ENCODE data around the gene DGKE.
A peak's percentile ranks its signal among the peaks of the same experiment; 100 is the strongest.

Gene DGKE

DNA sequence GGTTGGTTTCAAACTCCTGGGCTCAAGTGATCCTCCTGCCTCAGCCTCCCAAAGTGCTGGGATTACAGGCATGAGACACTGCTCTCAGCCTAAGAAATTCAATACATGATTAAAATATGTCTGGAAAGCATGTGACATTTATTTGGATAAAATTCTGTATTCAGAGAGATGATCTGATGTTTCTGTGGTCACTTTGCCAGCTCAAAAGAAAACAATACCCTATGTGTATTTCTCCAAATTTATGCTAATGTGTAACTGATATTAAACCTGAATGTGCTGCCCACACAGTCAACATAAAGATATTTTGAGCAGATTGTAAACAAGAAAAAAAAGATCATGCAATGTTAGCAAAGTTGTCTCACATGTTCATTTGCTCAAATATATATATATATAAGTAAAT, 16.9 kb upstream of the DGKE start:
- no peak for DNase-seq

- DNase-seq, result no peak
Observed at GRCh38 chr17:56819030-56819429, 14.9 kb upstream of the DGKE start.

DNA sequence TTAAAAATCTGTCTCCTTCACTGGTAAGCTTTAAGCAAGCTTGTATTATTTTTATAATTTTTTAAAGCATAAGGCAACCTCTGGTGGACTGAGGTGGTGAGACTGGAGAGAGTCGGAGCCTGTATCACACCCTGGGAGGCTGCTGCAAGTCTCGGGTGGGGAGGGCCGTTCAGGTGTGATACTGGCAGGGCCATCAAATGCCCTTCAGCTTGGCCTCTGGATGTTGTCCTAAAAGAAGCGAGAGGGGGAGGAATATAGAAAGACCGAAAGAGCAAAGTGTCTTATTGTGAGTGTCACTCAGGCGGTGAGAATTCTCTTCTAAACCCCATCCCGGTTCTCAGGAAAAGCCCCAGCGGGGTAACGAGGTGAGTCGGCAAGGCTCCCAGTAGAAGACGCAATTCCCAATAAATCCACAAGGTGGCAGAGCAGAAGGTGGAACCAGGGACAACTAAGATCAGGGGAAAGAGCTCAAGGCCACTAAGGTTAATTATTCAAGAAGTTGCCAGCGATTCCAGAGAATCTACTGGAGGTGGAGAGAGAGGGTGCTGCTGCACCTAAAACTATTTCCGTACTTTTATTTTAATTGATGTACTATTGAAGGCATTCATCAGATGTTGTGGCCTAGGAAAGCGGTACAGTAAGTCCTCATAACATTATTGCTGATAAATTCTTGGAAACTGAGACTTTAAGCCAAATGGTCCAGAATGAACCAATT, 14.4 kb upstream of the DGKE start:
- peak; percentile 44 for DNase-seq

GRCh38 chr17:56820207-56820606, 13.7 kb upstream of the DGKE start:
- no peak for DNase-seq

DNA sequence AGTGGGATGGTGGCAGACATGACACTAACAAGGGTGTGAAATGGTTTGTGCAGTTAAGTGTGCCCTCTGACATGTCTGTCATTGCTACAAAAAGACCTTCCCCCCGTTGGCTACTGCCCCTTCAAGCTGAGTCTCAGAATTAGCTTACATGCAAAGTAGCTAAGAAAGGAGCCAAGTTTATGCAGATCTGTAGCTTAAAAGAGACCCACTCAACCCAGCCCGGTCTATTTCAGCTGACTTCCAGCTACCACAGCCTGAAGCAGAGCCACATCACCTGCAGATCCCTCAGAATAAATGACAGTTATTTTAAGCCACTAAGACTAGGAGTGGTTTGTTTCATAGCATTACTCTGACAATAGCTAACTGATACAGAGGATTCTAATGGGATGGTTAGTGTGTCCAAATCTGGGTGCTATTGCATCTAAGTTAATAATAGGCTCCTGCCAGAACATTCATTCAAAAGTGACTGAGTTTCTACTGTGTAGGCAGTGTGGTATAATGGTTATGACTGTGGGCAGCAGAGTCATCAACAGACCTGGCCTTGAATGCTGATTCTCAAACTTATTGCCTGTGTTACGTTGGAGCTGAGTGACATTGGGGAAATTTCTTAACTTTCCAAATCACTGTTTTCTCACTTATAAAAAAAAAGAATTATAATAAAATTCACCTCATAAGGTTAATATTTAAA, 12.0 kb upstream of the DGKE start:
- DNase-seq, result no peak

DNA sequence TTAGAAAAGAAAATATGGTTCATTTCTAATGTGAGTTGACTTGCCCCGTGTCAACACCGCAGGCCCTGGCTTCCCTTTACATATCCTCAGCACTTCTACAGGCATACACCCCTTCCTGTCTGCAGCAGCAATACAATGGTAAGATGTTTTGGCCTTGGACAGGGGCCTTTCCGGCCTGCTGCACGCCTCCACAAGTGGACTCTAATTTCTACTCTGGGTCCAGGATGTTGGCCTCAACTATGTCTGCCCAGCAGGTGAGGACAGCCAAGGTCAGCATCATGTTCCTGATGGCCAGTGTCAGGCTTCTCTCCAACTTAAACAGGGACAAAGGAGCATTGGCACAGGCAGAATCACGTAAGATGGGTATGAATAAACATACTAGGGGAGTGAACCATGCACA, 11.2 kb upstream of the DGKE start:
- no peak for DNase-seq

DNA sequence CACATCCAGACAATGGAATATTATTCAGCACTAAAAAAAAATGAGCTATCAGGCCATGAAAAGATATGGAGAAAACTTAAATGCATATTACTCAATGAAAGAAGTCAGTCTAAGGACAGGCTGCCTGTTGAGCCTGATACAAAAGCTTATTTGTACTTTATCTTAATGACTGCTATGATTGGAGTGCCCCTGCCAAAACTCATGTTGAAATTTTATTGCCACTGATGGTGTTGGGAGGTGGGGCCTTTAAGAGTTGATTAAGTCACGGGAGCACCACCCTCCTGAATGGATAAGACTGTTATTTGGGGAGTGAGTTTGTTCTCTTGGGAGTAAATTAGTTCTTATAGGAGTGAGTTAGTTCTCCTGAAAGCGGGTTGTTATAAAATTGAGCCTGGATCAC, 10.1 kb upstream of the DGKE start:
- DNase-seq, result no peak

- no peak for DNase-seq
Observed at GRCh38 chr17:56824503-56824902, 9.4 kb upstream of the DGKE start.

DNA sequence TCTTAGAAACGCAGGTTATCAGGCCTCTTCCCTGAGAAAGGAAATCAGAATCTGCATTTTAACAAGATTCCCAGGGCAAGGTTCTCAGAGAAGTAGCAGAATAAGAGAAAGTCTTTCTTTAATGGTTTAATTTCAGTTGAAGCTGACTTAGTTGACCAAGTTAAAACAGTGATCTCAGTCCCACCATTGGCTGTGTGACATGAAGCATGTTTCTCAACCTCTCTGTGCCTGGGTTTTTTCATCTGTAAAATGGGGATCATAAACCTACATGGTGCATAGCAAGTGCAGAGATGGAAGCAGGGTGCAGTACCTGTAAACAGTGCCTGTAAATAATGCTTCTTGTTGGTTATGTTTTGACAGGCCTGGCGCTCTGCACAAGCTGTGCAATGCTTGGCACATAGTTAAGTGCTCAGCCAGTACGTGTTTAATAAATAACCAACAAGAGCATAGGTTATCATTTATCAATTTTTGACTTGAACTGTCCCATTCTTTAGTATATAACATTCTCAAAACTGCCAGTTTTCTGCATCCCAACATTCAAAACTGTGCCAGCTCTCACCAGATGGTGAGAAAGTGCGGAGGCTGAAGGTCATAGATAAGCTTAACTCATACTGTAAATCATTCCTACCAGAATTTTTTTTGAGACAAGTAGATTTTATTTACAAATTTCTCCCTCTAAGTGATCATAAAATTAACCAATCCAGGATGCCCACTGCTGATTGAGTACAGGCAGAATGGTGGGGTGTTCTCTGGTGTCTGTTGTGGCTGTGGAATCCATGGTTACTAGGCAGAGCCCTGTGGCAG, 7.1 kb upstream of the DGKE start:
- no peak for DNase-seq

- no peak for DNase-seq
Observed at GRCh38 chr17:56830726-56831368, 3.1 kb upstream of the DGKE start.

DNA sequence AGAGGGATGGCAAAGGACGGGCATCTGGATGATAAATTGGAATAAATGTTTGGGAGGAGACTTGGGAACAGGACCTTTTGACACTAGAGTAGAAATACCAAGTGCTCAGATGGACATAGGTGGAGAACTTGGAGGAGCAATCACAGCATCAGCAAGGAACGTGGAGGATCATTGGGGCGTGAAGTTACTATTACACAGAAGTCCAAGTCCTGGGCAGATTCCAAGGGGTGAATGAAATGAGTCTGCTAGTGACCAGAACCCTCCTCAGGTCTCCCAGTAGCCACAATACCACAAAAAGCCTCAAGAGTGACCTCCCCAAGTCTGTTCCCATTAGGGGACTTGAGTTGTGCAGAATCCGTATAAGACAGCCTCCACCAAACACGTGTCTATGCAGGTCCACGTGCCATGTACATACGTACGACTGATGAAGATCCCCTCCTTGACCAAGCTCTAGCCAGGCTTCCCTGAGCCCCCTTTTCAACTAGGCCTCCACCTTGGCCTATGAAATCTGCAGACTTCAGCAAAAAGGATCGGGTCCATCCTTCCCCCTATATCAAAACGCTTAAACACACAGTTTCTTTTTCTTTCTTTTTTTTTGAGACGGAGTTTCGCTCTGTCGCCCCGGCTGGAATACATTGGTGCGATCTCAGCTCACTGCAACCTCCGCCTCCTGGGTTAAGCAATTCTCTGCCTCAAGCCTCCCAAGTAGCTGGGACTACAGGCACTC, 2.4 kb upstream of the DGKE start:
- DNase-seq, result no peak

DNA sequence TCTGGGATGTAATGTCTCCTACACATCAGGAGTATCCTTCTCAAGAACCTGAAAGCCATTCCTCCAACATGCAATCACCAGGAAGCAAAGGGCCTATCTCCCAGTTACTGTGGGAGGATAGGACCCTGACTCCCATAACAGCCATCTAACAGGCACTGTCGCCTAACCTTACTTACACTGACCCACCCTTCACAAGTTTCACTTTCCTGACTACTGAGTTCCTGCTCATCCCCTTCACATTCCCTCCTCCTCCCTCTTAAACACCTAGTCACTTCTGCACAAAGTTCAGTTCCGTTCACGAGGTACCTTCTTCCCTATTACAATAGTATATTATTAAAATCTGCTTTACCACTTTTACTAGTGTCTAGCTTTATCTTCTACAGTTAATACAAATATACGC, 1.5 kb upstream of the DGKE start:
- DNase-seq, result no peak

DNA sequence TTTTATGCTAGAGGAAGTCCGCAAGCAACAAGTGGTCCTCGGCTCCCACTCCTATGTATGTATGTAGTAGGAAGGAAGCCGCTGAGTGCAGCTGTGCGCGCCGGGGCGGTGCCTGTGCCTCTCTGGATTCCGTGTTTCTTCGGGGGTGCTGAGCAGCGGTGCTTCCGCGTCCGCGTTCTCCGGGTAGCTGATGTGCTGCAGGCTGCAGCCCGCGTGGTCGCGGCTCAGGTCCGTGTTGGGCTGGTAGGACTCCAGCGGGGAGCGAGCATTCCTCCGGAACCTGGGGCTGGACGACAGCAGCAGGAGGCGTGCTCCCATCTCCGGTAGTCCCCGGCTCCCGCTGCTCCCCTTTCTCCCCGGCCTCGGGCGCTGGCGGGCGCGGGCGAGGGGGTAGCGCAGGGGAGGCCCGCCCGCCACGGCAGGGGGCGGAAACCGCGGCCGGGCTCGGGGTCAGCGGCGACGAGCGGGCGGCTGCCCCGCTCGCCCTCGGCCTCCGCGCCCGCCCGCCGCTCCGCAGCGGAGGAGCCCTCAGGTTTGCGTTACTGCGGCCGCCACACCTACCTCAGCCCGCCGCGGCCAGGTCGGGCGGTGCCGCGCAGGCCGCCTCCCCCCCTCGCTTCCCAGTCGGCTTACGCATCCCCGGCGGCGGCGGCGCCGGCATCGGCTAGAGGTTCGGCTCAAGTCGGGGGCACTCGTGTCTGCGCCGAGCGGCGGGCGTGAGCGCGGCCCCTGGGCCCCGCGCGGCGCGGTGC, 718 bp upstream of the DGKE start:
- peak; percentile 65 for DNase-seq

- DNase-seq, result peak; percentile 64
Observed at GRCh38 chr17:56834380-56835263, 671 bp downstream of the DGKE start.

DNA sequence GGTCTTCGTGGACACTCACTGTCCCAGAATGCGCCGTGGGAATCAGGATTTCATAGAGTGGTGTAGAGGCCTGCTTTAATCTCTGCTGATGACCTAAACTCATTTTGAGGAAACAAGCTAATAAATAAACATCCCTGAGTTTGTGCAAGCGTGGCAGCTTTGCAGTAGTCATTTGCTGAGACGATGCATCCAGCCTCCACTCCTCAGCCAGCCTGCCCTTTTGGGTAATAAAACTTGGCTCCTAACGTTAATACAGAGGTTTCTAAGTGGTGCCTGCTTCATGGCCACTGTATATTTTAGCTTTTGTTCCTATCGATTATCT, 1.3 kb downstream of the DGKE start:
- no peak for DNase-seq

DNA sequence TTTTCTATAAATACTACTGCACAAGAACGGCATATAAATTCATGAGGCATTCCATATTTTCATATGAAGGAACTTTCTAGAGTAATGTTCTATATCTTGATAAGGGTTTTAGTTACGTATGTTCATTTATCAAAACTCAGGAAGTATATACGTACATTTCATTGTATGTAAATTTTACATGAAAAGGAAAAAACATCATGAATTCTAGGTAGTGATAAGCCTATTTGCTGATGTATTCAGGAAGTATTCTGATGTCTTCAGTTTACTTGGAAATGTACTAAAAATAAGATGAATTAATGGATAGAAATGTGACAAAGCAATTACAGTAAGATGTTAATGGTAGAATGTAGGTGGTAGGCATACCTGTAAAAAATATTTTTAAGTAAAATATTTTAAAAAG, 4.7 kb downstream of the DGKE start:
- no peak for DNase-seq

- no peak for DNase-seq
Observed at GRCh38 chr17:56842577-56842976, 8.6 kb downstream of the DGKE start.

DNA sequence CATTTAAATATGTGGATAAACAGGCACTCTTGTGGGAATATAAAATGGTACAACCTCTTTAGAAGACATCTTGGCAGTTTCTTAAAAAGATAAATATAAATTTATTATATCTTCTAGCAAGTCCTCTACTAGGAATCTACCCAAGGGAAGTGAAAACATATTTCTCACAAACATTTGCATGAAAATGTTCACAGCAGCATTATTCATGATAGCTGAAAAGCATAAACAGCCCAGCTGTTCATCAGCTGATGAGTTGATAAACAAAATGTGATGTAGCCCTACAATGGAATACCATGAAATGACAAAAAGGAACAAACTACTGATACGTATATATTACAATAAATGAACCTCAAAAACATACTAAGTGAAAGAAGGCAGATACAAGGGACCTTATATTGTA, 12.0 kb downstream of the DGKE start:
- no peak for DNase-seq

DNA sequence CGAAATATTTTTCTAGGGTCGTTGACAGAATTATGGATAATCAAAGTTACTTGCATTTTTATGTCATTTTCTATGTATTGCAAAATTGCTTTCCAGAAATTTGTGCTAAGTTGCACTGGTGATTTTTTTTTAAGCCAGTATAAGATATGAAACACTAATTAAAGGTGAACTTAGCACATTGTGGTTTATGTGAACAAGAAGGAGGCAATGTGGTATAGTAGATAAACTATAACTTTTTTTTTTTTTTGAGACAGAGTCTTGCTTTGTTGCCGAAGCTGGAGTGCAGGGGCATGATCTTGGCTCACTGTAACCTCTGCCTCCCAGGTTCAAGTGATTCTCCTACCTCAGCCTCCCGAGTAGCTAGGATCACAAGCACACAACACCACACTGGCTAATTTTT, 13.2 kb downstream of the DGKE start:
- no peak for DNase-seq

GRCh38 chr17:56849131-56849530, 15.2 kb downstream of the DGKE start:
- no peak for DNase-seq

GRCh38 chr17:56850591-56850990, 16.6 kb downstream of the DGKE start:
- DNase-seq, result no peak

All from activated effector memory CD4-positive, alpha-beta T cell treated with Interleukin-2 at 50 U/mL for 16 hours (primary cell).